ENCODE data around the gene KAZALD1. TPM values are rescaled to one million over a fixed set of nuclear protein-coding genes. Genes with fewer than 3 reads are reported as not detected.
A peak's percentile ranks its signal among the peaks of the same experiment; 100 is the strongest.

Gene KAZALD1
- total and polyA plus RNA-seq, 11 donors: 1.9 to 11.1 (median 7.4) TPM

GRCh38 chr10:101060951-101061623, 702 bp upstream of the KAZALD1 start:
- Histone ChIP-seq H3K4me3 (peak overlapping the region; percentile 59 to 88 (median 78)), H3K4me1 (peaks cover 0 to 58% (median 42%) of the 10 kb centered on the region in 12 donors), H3K27ac (peak overlapping the region; percentile 92 to 100 (median 98)), H3K9me3 (no peaks in the 10 kb centered on the region), H3K36me3 (no peaks in the 10 kb centered on the region), H3K27me3 (peaks cover 0 to 24% (median 0%) of the 10 kb centered on the region in 9 donors)
- peak; percentile 80 to 93 (median 92) for ATAC-seq
- DNase-seq: peak; percentile 97 to 98 (median 97)
- intact Hi-C loops (cut with DNase I): loop anchor here in 5 of 10 donors (1.0 to 10.0 kb wide), 5 partner anchors 18 to 66 kb away; partner anchors contain the start of gene LZTS2 (in 3 of the 5)
- TF ChIP-seq POLR2A (IDR thresholded peaks at IDR 0.05) (peak in 1 of 2 donors; percentile 64), CTCF (IDR thresholded peaks at IDR 0.05) (no peak)
- 1 to 3% (median 2%) methylated on average over 30 to 67 of the region's 67 CpGs for WGBS, 4 donors

GRCh38 chr10:101062232-101063049, 652 bp downstream of the KAZALD1 start:
- H3K9me3 ChIP-seq: no peaks in the 10 kb centered on the region
- 4 to 16% (median 6%) methylated on average over 18 to 63 of the region's 63 CpGs for WGBS, 4 donors
- DNase-seq (peak; percentile 49 to 79 (median 61)), ATAC-seq (peak in 2 of 4 donors; percentile 5 to 8)
- peaks cover 0 to 34% (median 0%) of the 10 kb centered on the region in 9 donors for H3K27me3 ChIP-seq
- TF ChIP-seq CTCF (IDR thresholded peaks at IDR 0.05) (peak; percentile 31 to 74 (median 55)), POLR2A (IDR thresholded peaks at IDR 0.05) (peak in 1 of 2 donors; percentile 17)
- intact Hi-C loops (cut with DNase I): loop anchor here in 3 of 10 donors (5.0 to 10.0 kb wide), 2 partner anchors 65 to 68 kb away; partner anchors contain the start of gene LZTS2 (in 3 of the 3)
- peak overlapping the region in 11 of 12 donors; percentile 31 to 88 (median 79) for H3K4me3 ChIP-seq
- peak overlapping the region; percentile 92 to 100 (median 98) for H3K27ac ChIP-seq
- H3K4me1 ChIP-seq: peaks cover 0 to 71% (median 52%) of the 10 kb centered on the region in 12 donors
- no peaks in the 10 kb centered on the region for H3K36me3 ChIP-seq

- Histone ChIP-seq H3K4me1 (peaks cover 0 to 75% (median 54%) of the 10 kb centered on the region in 12 donors), H3K9me3 (no peaks in the 10 kb centered on the region), H3K36me3 (no peaks in the 10 kb centered on the region), H3K27ac (peak overlapping the region; percentile 92 to 100 (median 98)), H3K4me3 (peak overlapping the region in 11 of 12 donors; percentile 31 to 88 (median 79)), H3K27me3 (peaks cover 0 to 34% (median 0%) of the 10 kb centered on the region in 9 donors)
- DNase-seq (peak in 2 of 5 donors; percentile 45 to 66), ATAC-seq (no peak)
- WGBS, 4 donors: 12 to 15% (median 13%) methylated on average over 14 to 19 of the region's 19 CpGs
- intact Hi-C loops (cut with DNase I): loop anchor here in 3 of 10 donors (5.0 to 10.0 kb wide), 2 partner anchors 66 to 68 kb away; partner anchors contain the start of gene LZTS2 (in 3 of the 3)
- no peak for TF ChIP-seq POLR2A (IDR thresholded peaks at IDR 0.05)
- TF ChIP-seq CTCF (IDR thresholded peaks at IDR 0.05): no peak
Measured at GRCh38 chr10:101063050-101063525, 1.3 kb downstream of the KAZALD1 start.
